Chondrocyte (in vitro differentiated cells): ENCODE data around the gene PAX8. TPM values are rescaled to one million over a fixed set of nuclear protein-coding genes. Genes with fewer than 3 reads are reported as not detected.
"Not testable (repeated sequence)": the region's sequence is repeated elsewhere in the genome, so short reads cannot be mapped to it uniquely, and the experiment has no call there.

ENCODE experiments used
- DNase-seq: peaks from one replicate; pipeline ENCODE4 v3.0.0; 2021; ENCODE audit warnings: mixed read lengths, low spot score
- H3K27ac Mint-ChIP-seq: one replicate; pipeline ENCODE4 v1.8.0; 2021; ENCODE audit warnings: mild to moderate bottlenecking, moderate library complexity, mixed read lengths; ENCODE audit not compliant: unreplicated experiment
- H3K27me3 Mint-ChIP-seq: 2 replicates; pipeline ENCODE4 v1.8.0; 2021; ENCODE audit warnings: low read depth, mixed read lengths
- H3K36me3 Mint-ChIP-seq: 2 replicates; pipeline ENCODE4 v1.8.0; 2021; ENCODE audit warnings: low read depth, mixed read lengths
- H3K4me1 Mint-ChIP-seq: 2 replicates; pipeline ENCODE4 v1.8.0; 2021; ENCODE audit warnings: low read depth, mild to moderate bottlenecking, mixed read lengths
- H3K4me3 Mint-ChIP-seq: one replicate; pipeline ENCODE4 v1.8.0; 2021; ENCODE audit warnings: mild to moderate bottlenecking, moderate library complexity, mixed read lengths; ENCODE audit not compliant: unreplicated experiment
- H3K9me3 Mint-ChIP-seq: 2 replicates; pipeline ENCODE4 v1.8.0; 2021; ENCODE audit warnings: low read depth, mixed read lengths
- CTCF ChIP-seq: fragments of 200-600 bp; sonication (generic); IDR thresholded peaks from 2 replicates; pipeline ENCODE4 v1.5.0; 2021; ENCODE audit warnings: antibody characterized with exemption, mild to moderate bottlenecking, moderate library complexity
- total RNA-seq: library from RNA; stranded (reverse); gene quantifications from 3 replicates; pipeline ENCODE4 v1.2.1, GENCODE V29; 2021

PAX8 gene
- total RNA-seq, 1 donor from 2014 or later: not detected

GRCh38 chr2:113240150-113240914 is 38.4 kb downstream of the PAX8 start:
- DNase-seq: no peak
- Mint-ChIP-seq H3K27ac (peak overlapping the region; percentile 94), H3K27me3 (no peaks in the 10 kb centered on the region), H3K4me3 (peak overlapping the region; percentile 11), H3K4me1 (peaks cover 30% of the 10 kb centered on the region), H3K9me3 (no peaks in the 10 kb centered on the region), H3K36me3 (no peaks in the 10 kb centered on the region)
- TF ChIP-seq CTCF: peak; percentile 32

GRCh38 chr2:113238871-113239839 is 39.6 kb downstream of the PAX8 start:
- Mint-ChIP-seq H3K9me3 (no peaks in the 10 kb centered on the region), H3K27ac (no peak overlapping the region), H3K36me3 (no peaks in the 10 kb centered on the region), H3K4me3 (no peak overlapping the region), H3K27me3 (no peaks in the 10 kb centered on the region), H3K4me1 (peaks cover 31% of the 10 kb centered on the region)
- DNase-seq: no peak
- TF ChIP-seq CTCF: no peak

- H3K27ac Mint-ChIP-seq: no peak overlapping the region
- H3K9me3 Mint-ChIP-seq: no peaks in the 10 kb centered on the region
- H3K36me3 Mint-ChIP-seq: no peaks in the 10 kb centered on the region
- H3K4me1 Mint-ChIP-seq: peaks cover 34% of the 10 kb centered on the region
- no peak for TF ChIP-seq CTCF
- no peak for DNase-seq
- no peaks in the 10 kb centered on the region for H3K27me3 Mint-ChIP-seq
- H3K4me3 Mint-ChIP-seq: no peak overlapping the region
These were observed 41.0 kb downstream of the PAX8 start for GRCh38 chr2:113237604-113238160.

- H3K4me3 Mint-ChIP-seq: no peak overlapping the region
- TF ChIP-seq CTCF: no peak
- H3K27me3 Mint-ChIP-seq: no peaks in the 10 kb centered on the region
- H3K4me1 Mint-ChIP-seq: peaks cover 28% of the 10 kb centered on the region
- DNase-seq: no peak
- no peaks in the 10 kb centered on the region for H3K9me3 Mint-ChIP-seq
- H3K27ac Mint-ChIP-seq: no peak overlapping the region
- no peaks in the 10 kb centered on the region for H3K36me3 Mint-ChIP-seq
These were observed 42.2 kb downstream of the PAX8 start for GRCh38 chr2:113236367-113237159.

- not testable (repeated sequence) for H3K36me3 Mint-ChIP-seq, DNase-seq, H3K27me3 Mint-ChIP-seq, H3K9me3 Mint-ChIP-seq, H3K4me3 Mint-ChIP-seq, H3K27ac Mint-ChIP-seq
- peaks cover 18% of the 10 kb centered on the region for H3K4me1 Mint-ChIP-seq
These were observed 43.1 kb downstream of the PAX8 start for GRCh38 chr2:113235347-113236226.
